Pons (tissue), 1 donor: ENCODE data around the gene CDK9.

Experiments
- DNase-seq: peaks from one replicate; pipeline ENCODE4 v3.0.0-alpha.2; 2016; ENCODE audit warnings: low spot score

The CDK9 gene

DNA sequence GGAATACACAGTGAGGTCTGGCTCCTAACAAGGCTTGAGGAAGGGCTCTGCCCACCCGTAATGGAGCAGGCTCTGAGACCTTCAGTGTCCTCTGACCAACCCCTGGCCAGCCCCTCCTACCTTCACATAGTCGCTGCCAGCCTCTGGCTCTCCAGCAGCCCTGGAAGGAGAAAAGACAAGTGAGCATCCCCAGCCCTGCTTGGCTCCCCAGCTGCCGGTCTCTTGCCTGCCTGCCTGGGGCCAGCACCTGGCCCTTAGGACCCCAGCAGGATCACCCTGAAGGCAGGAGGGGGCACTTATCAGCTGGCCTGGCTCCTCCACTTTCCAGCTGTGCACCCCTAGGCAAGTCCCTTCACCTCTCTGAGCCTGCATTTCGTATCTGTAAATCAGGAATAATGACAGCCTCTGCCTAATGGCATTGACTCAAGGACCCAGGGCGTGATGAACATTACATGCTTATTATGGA, 24.3 kb upstream of the CDK9 start:
- no peak for DNase-seq

DNA sequence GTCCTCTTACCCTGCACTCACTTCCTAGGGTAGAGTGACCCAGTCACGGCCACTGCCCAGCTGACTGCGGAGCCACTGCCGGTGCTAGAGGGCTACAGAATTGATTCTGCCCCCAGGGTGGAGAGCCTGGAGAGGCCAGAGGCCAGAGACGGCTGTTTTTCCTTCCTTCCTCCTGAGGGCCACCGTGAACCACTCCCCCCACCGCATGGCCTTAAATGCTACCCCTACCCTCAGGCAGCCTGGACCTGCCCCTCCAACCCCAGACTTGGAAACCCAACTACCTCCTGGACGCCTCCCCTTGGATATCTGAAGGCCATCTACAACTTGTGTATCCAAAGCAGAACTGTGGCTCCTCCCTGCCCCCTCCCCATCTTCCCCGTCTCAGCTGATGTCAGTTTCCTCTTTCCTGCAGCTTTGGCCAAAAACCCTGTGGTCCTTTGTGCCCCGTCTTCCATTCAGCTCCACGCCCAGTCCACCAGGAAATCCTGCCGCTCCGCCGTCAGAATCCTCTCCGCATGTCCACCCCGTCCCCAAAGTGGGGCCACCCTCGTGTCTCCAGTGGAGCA, 23.6 kb upstream of the CDK9 start:
- DNase-seq, result peak; percentile 31

- DNase-seq, result peak; percentile 41
These were observed 21.9 kb upstream of the CDK9 start for GRCh38 chr9:127763918-127764384.

- no peak for DNase-seq
These were observed 20.4 kb upstream of the CDK9 start for GRCh38 chr9:127765418-127765817.

GRCh38 chr9:127767410-127767809, 18.4 kb upstream of the CDK9 start:
- no peak for DNase-seq

DNA sequence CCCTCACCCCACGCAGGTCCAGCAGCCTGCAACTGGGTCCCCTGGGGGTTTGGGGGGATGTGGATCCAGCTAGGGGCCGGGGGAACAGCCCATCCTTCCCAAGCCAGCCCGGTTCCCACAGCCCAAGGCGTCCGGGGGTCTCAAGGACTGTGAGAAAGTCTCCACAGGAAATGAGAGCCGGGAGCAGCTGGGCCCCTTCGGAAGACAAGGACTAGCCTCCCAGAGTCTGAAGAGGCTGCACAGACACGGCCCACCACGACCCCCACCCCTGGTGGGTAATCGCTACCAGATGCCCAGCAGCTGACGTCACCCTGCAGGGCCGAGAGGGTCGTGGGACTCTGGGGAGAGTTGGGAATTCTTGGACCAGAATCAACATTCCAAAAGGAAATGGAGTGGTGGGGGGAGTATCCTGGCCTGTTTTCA, 17.9 kb upstream of the CDK9 start:
- no peak for DNase-seq

- DNase-seq, result no peak
These were observed 17.1 kb upstream of the CDK9 start for GRCh38 chr9:127768698-127769097.

- DNase-seq, result no peak
These were observed 16.7 kb upstream of the CDK9 start for GRCh38 chr9:127769101-127769500.

- DNase-seq, result no peak
These were observed 15.8 kb upstream of the CDK9 start for GRCh38 chr9:127769929-127770582.

GRCh38 chr9:127770583-127770904, 15.3 kb upstream of the CDK9 start:
- no peak for DNase-seq

DNA sequence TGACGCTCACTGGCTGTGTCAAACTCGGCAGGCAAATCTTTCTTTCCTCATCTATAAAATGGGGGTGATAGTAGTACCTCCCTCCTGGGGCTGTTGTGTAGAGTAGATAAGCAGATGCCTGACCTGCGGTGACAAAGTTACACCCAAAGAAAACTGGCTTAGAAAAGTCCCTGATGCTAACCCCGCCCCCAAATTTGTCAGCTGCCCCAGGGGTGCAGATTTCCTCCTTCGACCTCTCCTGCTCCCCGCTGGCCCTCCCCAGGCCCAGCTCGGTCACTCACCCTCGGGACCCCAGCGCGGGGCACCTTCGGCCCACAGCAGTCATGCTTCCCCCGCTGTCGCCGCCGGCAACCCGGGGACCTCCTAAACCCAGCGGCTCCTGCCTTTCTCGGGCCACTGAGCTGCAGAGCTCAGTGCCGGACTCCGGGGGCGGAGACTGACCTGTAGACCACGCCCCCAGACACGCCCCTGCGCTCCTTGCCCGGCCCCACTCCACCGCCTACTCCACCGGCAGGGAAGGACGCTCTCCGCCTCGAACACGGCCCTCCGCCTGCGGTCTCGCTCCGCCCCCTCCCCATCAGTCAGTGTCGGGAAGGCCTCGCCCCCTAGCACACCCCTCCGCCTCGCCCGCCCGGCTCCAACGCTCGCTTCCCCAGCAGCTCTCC, 14.8 kb upstream of the CDK9 start:
- peak; percentile 86 for DNase-seq

DNA sequence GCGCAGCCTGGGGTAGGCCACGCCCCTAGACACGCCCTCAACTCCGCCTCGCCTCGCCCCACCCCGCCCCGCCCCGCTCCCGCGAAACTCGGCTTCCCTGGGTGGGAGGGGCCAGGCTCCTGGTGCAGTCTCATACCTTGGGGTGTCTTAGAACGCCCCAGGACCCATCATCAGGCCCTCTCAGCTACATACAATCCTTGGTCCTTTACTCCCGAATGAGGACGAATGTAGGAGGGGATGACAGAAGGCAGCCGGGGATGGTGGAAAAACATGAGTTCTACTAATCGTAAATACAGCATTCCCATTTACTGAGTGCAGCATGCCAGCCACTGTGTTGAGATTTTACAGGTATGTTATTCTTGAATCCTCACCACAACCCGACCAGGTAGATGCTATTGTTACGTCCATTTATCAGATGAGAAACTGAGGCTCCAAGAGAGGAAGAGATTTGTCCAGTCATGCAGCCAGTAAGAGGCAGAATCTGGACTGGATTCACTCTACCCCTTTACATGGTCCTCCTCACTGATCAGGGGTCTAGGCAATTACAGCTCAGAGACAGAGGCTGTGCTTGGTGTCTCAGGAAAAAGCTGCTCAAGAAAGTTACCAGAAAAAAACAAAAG, 14.2 kb upstream of the CDK9 start:
- DNase-seq, result no peak

GRCh38 chr9:127772603-127773002, 13.2 kb upstream of the CDK9 start:
- DNase-seq, result no peak

DNA sequence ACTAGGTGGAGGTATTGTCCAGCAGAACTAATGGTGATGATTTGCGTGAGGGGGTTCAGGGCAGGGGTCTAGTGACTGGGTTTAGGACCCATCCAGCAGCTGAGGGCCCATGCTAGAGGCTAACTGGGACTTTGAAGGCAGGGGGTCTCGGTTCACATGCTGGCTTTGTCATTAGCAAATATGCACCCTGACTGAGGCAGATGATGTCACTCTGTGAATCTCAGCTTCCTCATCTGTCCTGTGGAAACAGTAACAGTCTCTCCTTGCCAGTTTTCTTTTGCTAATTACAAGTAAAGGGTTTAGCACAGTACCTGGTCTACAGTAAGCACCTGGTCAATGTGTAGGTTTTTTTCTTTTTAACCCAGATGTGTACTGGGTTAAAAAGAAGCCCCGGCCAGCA, 12.6 kb upstream of the CDK9 start:
- no peak for DNase-seq

GRCh38 chr9:127773981-127774380, 11.9 kb upstream of the CDK9 start:
- DNase-seq, result no peak

- peak; percentile 43 for DNase-seq
These were observed 9.5 kb upstream of the CDK9 start for GRCh38 chr9:127776195-127776923.

DNA sequence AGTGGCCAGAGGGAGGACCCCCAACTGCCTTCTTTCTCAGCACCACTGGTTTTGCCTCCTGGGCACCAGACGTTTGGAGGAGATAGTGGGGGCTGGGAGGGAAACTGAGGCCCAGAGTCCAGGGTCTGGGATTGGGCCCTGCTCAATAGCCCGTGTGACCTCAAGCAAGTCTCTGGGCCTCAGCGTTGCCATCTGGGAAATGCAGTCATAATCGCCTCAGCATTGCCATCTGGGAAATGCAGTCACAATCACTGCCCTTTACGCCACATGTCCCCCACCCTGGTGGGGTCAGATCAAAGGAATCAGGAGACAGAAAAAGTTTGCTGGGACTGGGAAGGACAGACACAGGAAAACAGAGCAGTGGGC, 8.9 kb upstream of the CDK9 start:
- DNase-seq, result no peak

GRCh38 chr9:127777368-127777980, 8.4 kb upstream of the CDK9 start:
- no peak for DNase-seq

DNA sequence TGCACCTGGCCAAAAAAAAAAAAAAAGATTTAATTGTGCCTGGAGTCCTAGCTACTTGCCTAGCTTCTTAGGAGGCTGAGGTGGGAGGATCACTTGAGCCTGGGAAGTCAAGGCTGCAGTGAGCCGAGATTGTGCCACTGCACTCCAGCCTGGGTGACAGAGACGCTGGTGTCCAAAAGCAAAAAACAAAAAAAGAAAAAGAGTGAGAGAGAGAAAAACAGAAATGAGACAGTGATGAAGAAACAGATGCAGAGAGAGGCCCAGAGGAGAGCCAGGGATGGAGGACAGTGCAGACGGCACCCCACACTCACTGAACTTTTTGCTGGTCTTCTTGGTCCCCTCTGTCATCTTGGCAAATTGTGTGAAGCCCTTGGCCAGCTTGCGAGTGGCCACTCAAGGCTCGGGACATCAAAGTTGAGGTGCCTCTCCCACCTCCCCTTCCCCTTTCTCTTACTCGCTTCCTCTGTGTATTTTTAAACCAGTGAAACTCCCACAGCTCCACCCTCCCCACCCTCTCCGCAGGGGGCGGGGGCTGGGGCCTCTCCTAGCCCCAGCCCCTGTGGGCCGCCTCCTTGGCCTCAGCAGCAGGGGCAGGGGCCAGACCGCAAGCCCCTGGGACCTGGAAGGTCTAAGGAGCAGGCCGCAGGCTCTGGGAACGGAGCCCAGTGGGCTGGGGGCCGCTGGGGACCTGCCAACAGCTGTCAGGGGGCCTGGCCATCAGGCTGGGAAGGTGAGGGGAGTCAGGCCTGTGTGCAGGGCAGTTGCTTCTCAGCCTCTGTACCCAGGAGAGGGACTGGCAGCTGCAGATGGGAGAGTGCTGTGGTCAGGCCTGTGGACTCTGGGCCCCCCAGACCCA, 7.3 kb upstream of the CDK9 start, which contains the start of gene SH2D3C:
Gene SH2D3C, minus strand, starts transcription at position 387 of the 856 bp plus-strand sequence. Its CDS starts 39 bp downstream, at position 348.
- peak; percentile 62 for DNase-seq

DNA sequence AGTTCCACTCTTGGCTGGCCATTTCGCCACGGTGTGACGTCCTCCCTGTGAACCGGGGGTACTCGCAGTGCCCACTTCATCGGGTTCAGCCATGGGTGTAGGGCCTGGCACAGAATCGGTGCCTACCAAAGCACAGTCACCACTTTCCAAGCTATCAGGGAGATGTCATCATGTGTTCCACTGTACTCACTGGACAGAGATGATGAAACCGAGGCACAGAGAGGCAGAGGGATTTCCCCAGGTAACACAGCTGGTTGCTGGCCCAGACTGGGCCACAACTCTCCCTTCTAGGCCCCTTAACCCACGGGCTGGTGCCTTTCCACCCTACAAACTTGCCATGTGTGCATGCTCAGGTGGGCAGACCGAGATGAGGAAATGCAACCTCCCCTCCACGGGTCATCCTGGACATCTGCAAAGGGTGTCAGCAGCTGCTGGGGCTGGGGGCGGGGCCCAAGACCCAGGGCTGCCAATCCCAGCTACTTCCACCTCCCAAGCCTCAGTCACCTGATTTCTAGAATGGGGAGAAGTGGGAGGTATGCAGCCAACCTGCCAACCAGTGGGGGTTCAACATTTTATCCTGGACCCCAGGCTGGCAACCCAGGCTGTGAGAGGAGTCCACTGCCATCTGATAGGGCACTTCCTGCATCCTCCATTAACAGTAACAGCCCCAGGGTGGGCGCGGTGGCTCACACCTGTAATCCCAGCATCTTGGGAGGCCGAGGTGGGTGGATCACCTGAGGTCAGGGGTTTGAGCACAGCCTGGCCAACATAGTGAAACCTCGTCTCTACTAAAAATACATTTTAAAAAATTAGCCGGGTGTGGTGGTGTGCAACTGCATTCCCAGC, 6.5 kb upstream of the CDK9 start:
- peak; percentile 22 for DNase-seq
